T-cell (primary cell): ENCODE results near the gene CEP164. TPM values are rescaled to one million over a fixed set of nuclear protein-coding genes. Genes with fewer than 3 reads are reported as not detected.
A peak's percentile ranks its signal among the peaks of the same experiment; 100 is the strongest.

ENCODE experiments used
- ATAC-seq, 4 experiments: fragments of 200-7000 bp in 3 of 4; fragments of 150-1000 bp in 1 of 4; cut with Tn5 transposase; replicated peaks in 1 of 4; 1 replicate in 3 of 4; 2 replicates in 1 of 4; pipeline ENCODE4 v1.10.0; 2021; ENCODE audit warnings: moderate library complexity in 3 of 4, mild to moderate bottlenecking in 2 of 4, moderate number of reproducible peaks in 1 of 4
- CTCF ChIA-PET, 2 donors: fragments of 300-600 bp; sonication (Branson Sonifier 250); formaldehyde crosslinking; loops; one replicate each; lab custom pipeline; 2022; ENCODE audit warnings: antibody characterized with exemption in 2 of 2; lab: Charles Lee
- POLR2A ChIA-PET, 2 donors: fragments of 300-600 bp; sonication (Branson Sonifier 250); formaldehyde crosslinking; loops; one replicate each; lab custom pipeline; 2022; ENCODE audit warnings: antibody characterized with exemption in 2 of 2; lab: Charles Lee
- DNase-seq, 35 experiments: peaks; one replicate each; pipeline versions ENCODE4 v3.0.0 to v3.0.0-alpha.2; 2013 to 2023
- H3K27ac ChIP-seq: one replicate; pipeline ENCODE4 v1.5.1; 2013; ENCODE audit warnings: low read length
- H3K27me3 ChIP-seq, 2 experiments: replicated peaks in 1 of 2; 1 replicate in 1 of 2; 2 replicates in 1 of 2; pipeline versions ENCODE4 v1.6.1 to v1.7.0; 2013; ENCODE audit warnings: low read length in 1 of 2, mixed read lengths in 1 of 2; ENCODE audit not compliant: control insufficient read depth in 2 of 2, insufficient read depth in 2 of 2; ENCODE audit errors: extremely low read depth in 1 of 2
- H3K36me3 ChIP-seq, 2 donors: 1 replicate in 1 of 2; 2 replicates in 1 of 2; pipeline versions ENCODE4 v1.6.1 to v1.7.0; 2013; ENCODE audit warnings: low read length in 1 of 2; ENCODE audit not compliant: control insufficient read depth in 2 of 2, insufficient read depth in 1 of 2; ENCODE audit errors: extremely low read depth in 1 of 2
- H3K4me1 ChIP-seq, 2 experiments: 1 replicate in 1 of 2; 2 replicates in 1 of 2; pipeline versions ENCODE4 v1.6.1 to v1.7.0; 2013; ENCODE audit warnings: low read length in 2 of 2, mixed read lengths in 1 of 2; ENCODE audit not compliant: insufficient read depth in 2 of 2, control insufficient read depth in 1 of 2; ENCODE audit errors: extremely low read depth in 1 of 2
- H3K4me3 ChIP-seq, 2 donors: 1 replicate in 1 of 2; 2 replicates in 1 of 2; pipeline versions ENCODE4 v1.5.1 to v1.7.0; 2013; ENCODE audit warnings: mild to moderate bottlenecking in 2 of 2, low read length in 1 of 2, moderate library complexity in 1 of 2; ENCODE audit not compliant: control insufficient read depth in 1 of 2; ENCODE audit errors: extremely low read depth in 1 of 2
- H3K9me3 ChIP-seq: 2 replicates; pipeline ENCODE4 v1.7.0; 2013
- H3K27ac Mint-ChIP-seq, 2 donors: one replicate each; pipeline ENCODE4 v1.8.0; 2020 to 2021; ENCODE audit warnings: mild to moderate bottlenecking in 2 of 2, mixed read lengths in 2 of 2
- H3K27me3 Mint-ChIP-seq, 2 donors: one replicate each; pipeline ENCODE4 v1.8.0; 2021 to 2022; ENCODE audit warnings: mixed read lengths in 2 of 2
- H3K36me3 Mint-ChIP-seq: one replicate; pipeline ENCODE4 v1.8.0; 2021; ENCODE audit warnings: mixed read lengths
- H3K4me1 Mint-ChIP-seq, 3 donors: one replicate each; pipeline ENCODE4 v1.8.0; 2020 to 2022; ENCODE audit warnings: mixed read lengths in 3 of 3, mild to moderate bottlenecking in 1 of 3
- H3K4me3 Mint-ChIP-seq, 3 donors: one replicate each; pipeline ENCODE4 v1.8.0; 2020 to 2022; ENCODE audit warnings: mild to moderate bottlenecking in 3 of 3, mixed read lengths in 3 of 3, moderate library complexity in 3 of 3
- H3K9me3 Mint-ChIP-seq, 3 donors: one replicate each; pipeline ENCODE4 v1.8.0; 2020 to 2022; ENCODE audit warnings: mixed read lengths in 3 of 3
- WGBS: methylation state at CpG from one replicate; pipeline ENCODE4 v1.1.5; 2013; ENCODE audit warnings: missing lambda C conversion rate; ENCODE audit not compliant: insufficient coverage; 5-methylcytosine and 5-hydroxymethylcytosine counted together
- total RNA-seq, 35 experiments: library from RNA in 6 of 35; stranded (reverse) in 6 of 35; fragments of 120-200 nt in 1 of 35; gene quantifications; one replicate each; pipeline versions ENCODE4 v1.2.1 to v1.2.4 and lab custom pipeline; 2013 to 2026

CEP164 gene
- total RNA-seq (10 to 100 TPM; 44.5 to 59.9 (median 52.5) TPM), total RNA-seq (lab: John Stamatoyannopoulos, UW) (33.5 to 94.9 (median 71.3) reads per million in 29 experiments)
- 35.9 TPM for total RNA-seq (2013)

DNA sequence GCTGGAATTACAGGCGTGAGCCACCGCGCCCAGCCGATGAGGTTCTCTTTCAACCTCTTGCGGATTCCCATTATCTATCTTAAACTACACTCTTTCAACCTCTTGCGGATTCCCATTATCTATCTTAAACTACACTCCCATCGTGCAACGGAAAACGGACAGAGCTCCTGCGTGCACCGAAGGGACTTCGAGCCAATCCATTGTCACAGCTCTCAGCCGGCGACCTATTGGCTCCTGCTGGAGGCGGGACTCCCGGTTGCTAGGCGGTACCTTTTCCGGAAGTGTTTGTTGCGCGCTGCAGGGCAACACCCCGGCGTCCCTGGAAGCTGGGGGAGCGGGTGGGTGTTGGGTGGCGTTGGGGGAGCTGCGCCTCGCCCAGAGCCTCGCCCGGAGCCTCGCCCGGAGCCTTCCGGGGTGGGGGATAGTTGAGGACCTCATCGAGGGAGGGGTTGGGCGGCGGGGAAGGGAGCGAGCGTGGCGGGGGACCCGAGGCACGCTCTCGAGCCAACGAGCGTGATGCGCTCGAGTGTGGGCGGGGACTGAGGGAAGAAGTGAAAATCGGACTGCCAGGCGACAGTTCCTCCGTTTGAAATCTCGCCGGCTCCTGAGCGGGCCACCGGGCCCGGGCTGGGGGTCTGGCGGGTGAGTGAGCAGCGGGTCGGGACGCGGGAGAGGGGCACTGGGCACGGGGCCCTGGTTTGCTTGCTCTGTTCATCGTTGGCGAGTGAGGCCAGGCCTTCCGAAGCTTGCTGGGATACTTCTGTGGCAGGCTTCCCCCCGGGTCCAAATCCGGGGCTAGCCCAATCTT is at the start of gene CEP164:
Gene CEP164 (plus strand): TSS at position 288 of the 808 bp plus-strand sequence. CDS start 10,733 bp downstream, outside the sequence.
- no peaks in the 10 kb centered on the region for H3K9me3 ChIP-seq
- H3K4me3 ChIP-seq: peak within 1 kb of the TSS; percentile 70 to 92
- ATAC-seq: peak; percentile 93 to 97 (median 95)
- H3K36me3 ChIP-seq: no peaks in the 10 kb centered on the region
- POLR2A ChIA-PET: interaction anchor here in 1 of 2 donors (0.6 to 1.1 kb wide), 3 partner anchors 9 to 660 kb away, joined by 3 to 4 read pairs (median 3); partner anchors contain the start of gene ZPR1
- no peaks in the 10 kb centered on the region for H3K27me3 ChIP-seq
- under 1% methylated on average over 58 of the region's 64 CpGs for WGBS
- H3K4me1 ChIP-seq: peaks cover 7 to 18% of the 10 kb centered on the region in 2 experiments
- H3K27ac ChIP-seq: peak within 1 kb of the TSS; percentile 87
- no peak within 1 kb of the TSS for H3K27ac Mint-ChIP-seq
- H3K36me3 Mint-ChIP-seq: peaks cover 4% of the 10 kb centered on the region
- H3K9me3 Mint-ChIP-seq: no peaks in the 10 kb centered on the region
- H3K27me3 Mint-ChIP-seq: no peaks in the 10 kb centered on the region
- peak; percentile 86 to 97 (median 93) for DNase-seq
- peaks cover 7 to 21% (median 12%) of the 10 kb centered on the region in 3 donors for H3K4me1 Mint-ChIP-seq
- CTCF ChIA-PET: interaction anchor here in 1 of 2 donors (0.6 to 0.9 kb wide), 3 partner anchors 96 to 403 kb away, joined by 3 to 5 read pairs (median 3); partner anchors contain the start of genes PCSK7 and SIDT2
- peak within 1 kb of the TSS in 2 of 3 donors; percentile 51 to 55 for H3K4me3 Mint-ChIP-seq

DNA sequence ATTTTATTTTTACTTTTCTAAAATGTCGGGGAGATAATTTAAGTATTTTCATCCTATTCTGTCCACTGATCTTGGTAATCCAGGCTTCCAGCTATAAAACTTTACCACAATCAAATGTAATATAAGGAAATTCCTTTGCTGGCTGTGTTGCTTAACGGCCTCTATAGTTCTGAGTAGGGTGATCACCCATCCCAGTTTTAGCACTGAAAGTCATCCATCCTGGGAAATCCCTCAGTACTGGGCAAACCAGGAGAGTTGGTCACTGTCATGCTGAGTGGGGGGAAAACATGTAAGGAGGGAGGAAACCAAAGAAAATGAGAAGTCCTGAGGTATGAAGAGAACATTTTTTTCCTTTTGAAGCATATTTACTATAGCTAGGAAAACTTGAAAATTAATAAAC is 49.3 kb upstream of the CEP164 start:
- Histone ChIP-seq H3K27ac (peak overlapping the region; percentile 21), H3K27me3 (no peaks in the 10 kb centered on the region), H3K9me3 (no peaks in the 10 kb centered on the region), H3K36me3 (peaks cover 14 to 22% of the 10 kb centered on the region in 2 donors), H3K4me3 (no peak overlapping the region), H3K4me1 (peaks cover 2 to 32% of the 10 kb centered on the region in 2 experiments)
- Mint-ChIP-seq H3K27ac (peak overlapping the region; percentile 82 to 90), H3K4me1 (peaks cover 30 to 69% (median 47%) of the 10 kb centered on the region in 3 donors), H3K4me3 (no peak overlapping the region), H3K36me3 (peaks cover 44% of the 10 kb centered on the region), H3K9me3 (peaks cover 0 to 3% (median 0%) of the 10 kb centered on the region in 3 donors), H3K27me3 (no peaks in the 10 kb centered on the region)
- no peak for ATAC-seq
- CTCF ChIA-PET: no interaction called here
- POLR2A ChIA-PET: no interaction called here
- no peak for DNase-seq
- WGBS: no CpG with 5 or more reads among the region's 2 CpGs

DNA sequence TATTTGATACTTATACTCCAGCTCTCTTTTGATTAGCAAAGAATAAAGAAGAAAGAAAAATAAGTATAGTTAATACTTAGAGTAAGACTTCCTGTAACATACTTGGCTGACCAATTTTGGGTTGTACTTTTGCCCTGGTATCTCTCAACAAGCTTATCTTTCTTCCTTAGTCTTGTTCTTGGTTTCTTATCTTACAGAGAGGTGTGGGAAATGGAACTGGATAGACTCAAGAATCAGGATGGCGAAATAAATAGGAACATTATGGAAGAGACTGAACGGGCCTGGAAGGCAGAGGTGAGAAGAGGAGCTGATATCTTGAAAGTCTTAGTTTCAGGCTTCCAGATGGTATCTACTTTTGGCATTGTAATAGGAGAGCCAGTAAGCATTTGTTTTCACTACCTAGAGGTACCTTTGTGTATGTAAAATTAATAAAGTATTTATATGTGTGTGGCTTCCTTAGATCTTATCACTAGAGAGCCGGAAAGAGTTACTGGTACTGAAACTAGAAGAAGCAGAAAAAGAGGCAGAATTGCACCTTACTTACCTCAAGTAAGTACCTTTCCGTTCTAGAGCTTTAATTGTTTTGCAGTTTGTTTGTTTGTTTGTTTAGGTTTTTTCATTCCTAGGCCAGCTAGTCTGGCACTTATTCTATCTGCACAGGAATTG is 47.8 kb upstream of the CEP164 start:
- DNase-seq (peak in 1 of 35 experiments; percentile 24), ATAC-seq (peak; percentile 55 to 90 (median 76))
- WGBS: no CpG with 5 or more reads among the region's 4 CpGs
- peaks cover 19 to 36% of the 10 kb centered on the region in 2 donors for H3K36me3 ChIP-seq
- Mint-ChIP-seq H3K9me3 (no peaks in the 10 kb centered on the region), H3K4me1 (peaks cover 24 to 65% (median 47%) of the 10 kb centered on the region in 3 donors), H3K36me3 (peaks cover 48% of the 10 kb centered on the region), H3K27ac (peak overlapping the region; percentile 92 to 99), H3K27me3 (no peaks in the 10 kb centered on the region), H3K4me3 (peak overlapping the region; percentile 68 to 75 (median 71))
- H3K27me3 ChIP-seq: no peaks in the 10 kb centered on the region
- ChIA-PET POLR2A (no interaction called here), CTCF (no interaction called here)
- H3K4me3 ChIP-seq: peak overlapping the region in 1 of 2 donors; percentile 45
- H3K27ac ChIP-seq: peak overlapping the region; percentile 63
- no peaks in the 10 kb centered on the region for H3K9me3 ChIP-seq
- H3K4me1 ChIP-seq: peaks cover 2 to 27% of the 10 kb centered on the region in 2 experiments

DNA sequence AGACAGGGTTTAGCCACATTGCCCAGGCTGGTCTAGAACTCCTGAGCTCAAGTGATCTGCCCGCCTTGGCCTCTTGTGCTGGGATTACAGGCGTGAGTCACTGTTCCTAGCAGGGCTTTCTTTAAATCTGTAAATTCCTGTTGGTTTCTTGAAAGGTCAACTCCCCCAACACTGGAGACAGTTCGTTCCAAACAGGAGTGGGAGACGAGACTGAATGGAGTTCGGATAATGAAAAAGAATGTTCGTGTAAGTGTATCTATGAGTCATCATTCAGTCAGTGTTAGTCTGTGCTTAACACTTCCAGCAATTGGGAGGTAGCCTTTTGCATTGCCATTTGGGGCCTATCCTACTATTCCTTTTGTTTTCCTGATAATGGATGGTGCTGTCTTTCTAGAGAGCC is 46.5 kb upstream of the CEP164 start:
- 96% methylated on average over 6 of the region's 6 CpGs for WGBS
- H3K4me1 ChIP-seq: peaks cover 2 to 27% of the 10 kb centered on the region in 2 experiments
- CTCF ChIA-PET: no interaction called here
- no peak overlapping the region for H3K27ac ChIP-seq
- DNase-seq (no peak), ATAC-seq (no peak)
- no peaks in the 10 kb centered on the region for H3K27me3 ChIP-seq
- Mint-ChIP-seq H3K4me1 (peaks cover 15 to 52% (median 35%) of the 10 kb centered on the region in 3 donors), H3K4me3 (peak overlapping the region; percentile 68 to 75 (median 71)), H3K36me3 (peaks cover 52% of the 10 kb centered on the region), H3K9me3 (no peaks in the 10 kb centered on the region), H3K27me3 (no peaks in the 10 kb centered on the region), H3K27ac (peak overlapping the region; percentile 92 to 99)
- no peaks in the 10 kb centered on the region for H3K9me3 ChIP-seq
- POLR2A ChIA-PET: no interaction called here
- H3K4me3 ChIP-seq: peak overlapping the region in 1 of 2 donors; percentile 16
- H3K36me3 ChIP-seq: peaks cover 19 to 43% of the 10 kb centered on the region in 2 donors

DNA sequence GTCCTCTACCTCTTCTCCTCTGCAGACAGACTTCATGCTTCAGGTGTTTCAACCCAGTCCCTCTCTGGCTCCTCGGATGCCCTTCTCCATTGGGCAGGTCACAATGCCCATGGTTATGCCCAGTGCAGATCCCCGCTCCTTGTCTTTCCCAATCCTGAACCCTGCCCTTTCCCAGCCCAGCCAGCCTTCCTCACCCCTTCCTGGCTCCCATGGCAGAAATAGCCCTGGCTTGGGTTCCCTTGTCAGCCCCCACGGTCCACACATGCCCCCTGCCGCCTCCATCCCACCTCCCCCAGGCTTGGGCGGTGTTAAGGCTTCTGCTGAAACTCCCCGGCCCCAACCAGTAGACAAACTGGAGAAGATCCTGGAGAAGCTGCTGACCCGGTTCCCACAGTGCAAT is 45.8 kb upstream of the CEP164 start:
- DNase-seq (no peak), ATAC-seq (no peak)
- ChIA-PET CTCF (no interaction called here), POLR2A (no interaction called here)
- H3K4me1 ChIP-seq: peaks cover 2 to 27% of the 10 kb centered on the region in 2 experiments
- Mint-ChIP-seq H3K9me3 (no peaks in the 10 kb centered on the region), H3K27ac (peak overlapping the region; percentile 72 to 99), H3K27me3 (no peaks in the 10 kb centered on the region), H3K4me1 (peaks cover 15 to 57% (median 35%) of the 10 kb centered on the region in 3 donors), H3K36me3 (peaks cover 58% of the 10 kb centered on the region), H3K4me3 (peak overlapping the region in 2 of 3 donors; percentile 68 to 71)
- peaks cover 19 to 43% of the 10 kb centered on the region in 2 donors for H3K36me3 ChIP-seq
- H3K9me3 ChIP-seq: no peaks in the 10 kb centered on the region
- H3K27me3 ChIP-seq: no peaks in the 10 kb centered on the region
- WGBS: 94% methylated on average over 5 of the region's 7 CpGs
- no peak overlapping the region for H3K4me3 ChIP-seq
- H3K27ac ChIP-seq: no peak overlapping the region

DNA sequence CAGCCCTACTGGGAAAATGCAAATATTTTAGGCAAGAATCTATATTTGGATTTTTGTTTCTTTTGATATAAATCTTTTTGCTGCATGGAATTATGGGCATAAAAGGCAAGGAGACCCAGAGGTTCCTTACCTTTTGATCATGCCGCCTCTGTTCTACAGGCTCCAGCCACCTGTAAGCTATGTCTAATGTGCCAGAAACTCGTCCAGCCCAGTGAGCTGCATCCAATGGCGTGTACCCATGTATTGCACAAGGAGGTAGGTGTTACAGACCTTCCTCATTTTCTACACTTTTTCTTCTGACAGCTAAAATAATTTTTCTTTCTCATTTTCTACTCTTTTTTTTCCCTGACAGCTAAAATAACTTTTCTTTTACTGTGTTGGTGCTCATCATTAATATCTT is 44.7 kb upstream of the CEP164 start:
- Mint-ChIP-seq H3K27me3 (no peaks in the 10 kb centered on the region), H3K36me3 (peaks cover 59% of the 10 kb centered on the region), H3K4me3 (no peak overlapping the region), H3K27ac (peak overlapping the region in 1 of 2 donors; percentile 77), H3K9me3 (no peaks in the 10 kb centered on the region), H3K4me1 (peaks cover 15 to 64% (median 39%) of the 10 kb centered on the region in 3 donors)
- Histone ChIP-seq H3K27ac (no peak overlapping the region), H3K4me3 (no peak overlapping the region), H3K27me3 (no peaks in the 10 kb centered on the region), H3K9me3 (no peaks in the 10 kb centered on the region), H3K4me1 (peaks cover 2 to 30% of the 10 kb centered on the region in 2 experiments), H3K36me3 (peaks cover 21 to 45% of the 10 kb centered on the region in 2 donors)
- ATAC-seq (no peak), DNase-seq (no peak)
- WGBS: no CpG with 5 or more reads among the region's 3 CpGs
- ChIA-PET POLR2A (no interaction called here), CTCF (no interaction called here)
